ENCODE data around the gene GDNF.

The GDNF gene

GRCh38 chr5:37839407-37840052 lies at the start of gene GDNF:
Gene GDNF, minus strand, starts transcription at chr5:37840041. Its CDS starts 5,245 bp downstream, at chr5:37834796.
- TF ChIP-seq CTCF (IDR thresholded peaks at IDR 0.05), result 0 out of 2 replicates have a peak, but pooled peaks have one; percentile 2

- TF ChIP-seq CTCF (IDR thresholded peaks at IDR 0.05), result no peak
Measured at GRCh38 chr5:37888476-37888875, 48.6 kb upstream of the GDNF start.

- no peak for TF ChIP-seq CTCF (IDR thresholded peaks at IDR 0.05)
Measured at GRCh38 chr5:37886242-37886905, 46.5 kb upstream of the GDNF start.

GRCh38 chr5:37882636-37883035 lies 42.8 kb upstream of the GDNF start:
- TF ChIP-seq CTCF (IDR thresholded peaks at IDR 0.05), result no peak

- no peak for TF ChIP-seq CTCF (IDR thresholded peaks at IDR 0.05)
Measured at GRCh38 chr5:37881359-37881758, 41.5 kb upstream of the GDNF start.

GRCh38 chr5:37876943-37877342 lies 37.1 kb upstream of the GDNF start:
- no peak for TF ChIP-seq CTCF (IDR thresholded peaks at IDR 0.05)

- TF ChIP-seq CTCF (IDR thresholded peaks at IDR 0.05), result no peak
Measured at GRCh38 chr5:37876245-37876644, 36.4 kb upstream of the GDNF start.
